ENCODE results near the gene WNT9A. TPM values are rescaled to one million over a fixed set of nuclear protein-coding genes. Genes with fewer than 3 reads are reported as not detected.

Gene WNT9A
- total and polyA plus RNA-seq, 9 of the 15 experiments (the other 6 are each of a cell fraction or from before 2014, with no cell fraction given) = 0.04 to 0.17 (median 0.10) TPM; not detected in 4

DNA sequence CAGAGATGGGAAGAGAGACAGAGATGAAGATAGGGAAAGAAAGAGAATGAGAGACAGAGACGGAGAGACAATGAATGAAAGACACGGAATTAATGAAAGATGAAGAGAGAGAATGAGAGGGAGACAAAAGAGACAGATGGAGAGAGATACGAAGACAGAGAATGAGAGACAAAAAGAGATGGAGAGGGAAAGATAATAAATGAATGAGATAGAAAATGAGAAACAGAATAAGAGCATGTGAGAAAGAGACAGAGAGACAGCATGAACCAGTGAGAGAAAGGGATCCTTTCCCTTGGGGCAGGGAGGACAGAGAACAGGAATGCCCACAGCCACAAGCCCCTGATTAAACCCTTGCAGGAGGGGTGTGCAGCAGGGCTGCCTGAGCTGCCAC, 5.3 kb upstream of the WNT9A start:
- no peak overlapping the region for H3K9ac ChIP-seq (ENCODE audit: insufficient read depth in 1 of 2, low read depth in 2 of 2, low read length in 2 of 2)
- peaks cover 16 to 51% of the 10 kb centered on the region in 2 experiments for H3K27me3 ChIP-seq (ENCODE audit: control insufficient read depth in 2 of 2, insufficient read depth in 2 of 2, low read length in 2 of 2)
- ATAC-seq (no peak), DNase-seq (ENCODE audit: extremely low read depth in 1 of 4, low spot score in 3 of 4) (peak in 1 of 4 experiments; percentile 8), FAIRE-seq (no peak)
- H3K27ac ChIP-seq (ENCODE audit: extremely low read depth, low read depth, low read length) = no peak overlapping the region
- WGBS (ENCODE audit: insufficient coverage, low coverage, missing lambda C conversion rate) = 6% methylated on average over 3 of the region's 3 CpGs
- H3K79me2 ChIP-seq (ENCODE audit: control insufficient read depth, insufficient read depth, low read length) = no peaks in the 10 kb centered on the region
- no peak overlapping the region for H3K4me3 ChIP-seq
- H3K4me1 ChIP-seq (replicated peaks in 1 of 2; ENCODE audit: control insufficient read depth in 2 of 2, insufficient read depth in 2 of 2, low read length in 2 of 2) = peaks cover 2 to 27% of the 10 kb centered on the region in 2 experiments; a peak in 3 of 5 replicates
- H3K36me3 ChIP-seq (ENCODE audit: control insufficient read depth, insufficient read depth, low read length) = no peaks in the 10 kb centered on the region
- no peaks in the 10 kb centered on the region for H3K9me3 ChIP-seq (replicated peaks; ENCODE audit: control insufficient read depth, insufficient read depth, low read depth, low read length)
- in situ Hi-C loops (cut with MboI) (loop anchor here (5.0 to 10.0 kb wide), 2 partner anchors 491 to 1318 kb away; no protein-coding TSS in a partner anchor), intact Hi-C loops (cut with micrococcal nuclease) (no loop called here)
- H3K4me2 ChIP-seq (ENCODE audit: insufficient read depth, low read length) = no peak overlapping the region
- ChIA-PET CTCF (ENCODE audit: low intra/inter-chr PET ratio) (interaction anchor here (0.5 to 0.6 kb wide), 2 partner anchors 264 to 470 kb away, joined by 3 to 4 read pairs; no protein-coding TSS in a partner anchor), POLR2A (interaction anchor here (0.9 to 1.5 kb wide), 2 partner anchors 9 to 390 kb away, joined by 3 to 4 read pairs; partner anchors contain the start of gene ZNF678)
- BruUV-seq (replicated peaks) = no TSS peak
- no peak overlapping the region for H2AFZ ChIP-seq (ENCODE audit: low read depth, low read length)
- H3K9me1 ChIP-seq (ENCODE audit: control insufficient read depth, insufficient read depth, low read length) = no peaks in the 10 kb centered on the region
- peaks cover 6% of the 10 kb centered on the region; the same call in 1 of the 2 replicates for H4K20me1 ChIP-seq (replicated peaks; ENCODE audit: control insufficient read depth, insufficient read depth, low read length)
- TF ChIP-seq MAFF (IDR thresholded peaks at IDR 0.05; ENCODE audit: low read length) (no peak), OTX1 (CRISPR knock-in tag; IDR thresholded peaks at IDR 0.05) (0 out of 2 replicates have a peak, but pooled peaks have one; percentile 11), THRA (IDR thresholded peaks at IDR 0.05) (no peak), RERE (CRISPR knock-in tag; IDR thresholded peaks at IDR 0.05; ENCODE audit: borderline replicate concordance) (no peak), HBP1 (CRISPR knock-in tag; IDR thresholded peaks at IDR 0.05) (0 out of 2 replicates have a peak, but pooled peaks have one; percentile 14), SIN3A (IDR thresholded peaks at IDR 0.05; ENCODE audit: borderline replicate concordance in 2 of 2, control insufficient read depth in 1 of 2, low read depth in 2 of 2, low read length in 2 of 2) (no peak), TCF3 (CRISPR knock-in tag; IDR thresholded peaks at IDR 0.05) (no peak), MCM7 (IDR thresholded peaks at IDR 0.05) (peak in 1 of 2 experiments; percentile 70; a peak in 1 of 4 replicates), THRB (CRISPR knock-in tag; conservative IDR thresholded peaks at IDR 0.05) (0 out of 2 replicates have a peak, but pooled peaks have one; percentile 46)
